Keratinocyte (primary cell): Measurements from ENCODE around the gene ANKRD44. TPM values are rescaled to one million over a fixed set of nuclear protein-coding genes. Genes with fewer than 3 reads are reported as not detected.

Experiments
- DNase-seq: peaks from one replicate; pipeline ENCODE4 v3.0.0-alpha.2; 2011; ENCODE audit warnings: low read depth, missing footprints, low spot score
- FAIRE-seq: peaks from 2 replicates; lab custom pipeline; 2011; peaks lifted over from hg19 to GRCh38; lab: Jason Lieb, UNC
- H2AFZ ChIP-seq: 2 replicates; pipeline ENCODE4 v1.6.0; 2012; ENCODE audit warnings: low read length, control low read depth, inconsistent platforms; ENCODE audit not compliant: control insufficient read depth
- H3K27ac ChIP-seq: 2 replicates; pipeline ENCODE4 v1.5.1; 2011; ENCODE audit warnings: low read length; ENCODE audit not compliant: control insufficient read depth, insufficient read depth
- H3K27me3 ChIP-seq: 3 replicates; pipeline ENCODE4 v1.6.0; 2011; ENCODE audit warnings: low read length; ENCODE audit not compliant: control insufficient read depth, insufficient read depth; ENCODE audit errors: extremely low read depth
- H3K36me3 ChIP-seq, 2 experiments: 2 replicates in 1 of 2; 3 replicates in 1 of 2; pipeline ENCODE4 v1.5.1; 2011; ENCODE audit warnings: low read length in 2 of 2, mild to moderate bottlenecking in 1 of 2; ENCODE audit not compliant: control insufficient read depth in 2 of 2, insufficient read depth in 2 of 2; ENCODE audit errors: extremely low read depth in 1 of 2
- H3K4me1 ChIP-seq: 3 replicates; pipeline ENCODE4 v1.5.1; 2011; ENCODE audit warnings: low read length; ENCODE audit not compliant: control insufficient read depth, insufficient read depth; ENCODE audit errors: extremely low read depth
- H3K4me2 ChIP-seq: 3 replicates; pipeline ENCODE4 v1.6.0; 2011; ENCODE audit warnings: low read depth, low read length; ENCODE audit not compliant: control insufficient read depth, insufficient read depth; ENCODE audit errors: extremely low read depth
- H3K4me3 ChIP-seq, 3 experiments: fragments of 200-600 bp in 1 of 3; sonication (generic) in 1 of 3; 2 replicates in 2 of 3; 3 replicates in 1 of 3; pipeline ENCODE4 v1.5.1; 2011 to 2016; ENCODE audit warnings: low read length in 3 of 3, mild to moderate bottlenecking in 3 of 3, control low read depth in 2 of 3, inconsistent platforms in 1 of 3, low read depth in 1 of 3, mixed read lengths in 1 of 3, mixed run types in 1 of 3, moderate library complexity in 1 of 3; ENCODE audit not compliant: control insufficient read depth in 2 of 3, insufficient read depth in 2 of 3; ENCODE audit errors: extremely low read depth in 1 of 3
- H3K79me2 ChIP-seq: 2 replicates; pipeline ENCODE4 v1.6.0; 2012; ENCODE audit warnings: low read length; ENCODE audit not compliant: control insufficient read depth, insufficient read depth
- H3K9ac ChIP-seq: 3 replicates; pipeline ENCODE4 v1.6.0; 2011; ENCODE audit warnings: low read length; ENCODE audit not compliant: control insufficient read depth, insufficient read depth; ENCODE audit errors: extremely low read depth
- H3K9me1 ChIP-seq: 3 replicates; pipeline ENCODE4 v1.6.0; 2011; ENCODE audit warnings: low read length; ENCODE audit not compliant: control insufficient read depth, insufficient read depth; ENCODE audit errors: extremely low read depth
- H3K9me3 ChIP-seq: 2 replicates; pipeline ENCODE4 v1.5.1; 2012; ENCODE audit warnings: low read depth, low read length; ENCODE audit not compliant: control insufficient read depth
- H4K20me1 ChIP-seq: 3 replicates; pipeline ENCODE4 v1.6.0; 2011; ENCODE audit warnings: low read length; ENCODE audit not compliant: control insufficient read depth, insufficient read depth; ENCODE audit errors: extremely low read depth
- CTCF ChIP-seq, 3 experiments: IDR thresholded peaks in 1 of 3; conservative IDR thresholded peaks in 1 of 3; optimal IDR thresholded peaks in 1 of 3; 2 replicates in 2 of 3; 3 replicates in 1 of 3; pipeline versions ENCODE3 to v1.5.1; 2011; ENCODE audit warnings: low read length in 3 of 3, mild to moderate bottlenecking in 3 of 3, moderate library complexity in 2 of 3, control low read depth in 1 of 3, inconsistent platforms in 1 of 3; ENCODE audit not compliant: insufficient read depth in 2 of 3; ENCODE audit errors: extremely low read depth in 1 of 3
- EZH2 ChIP-seq: IDR thresholded peaks from one replicate; pipeline ENCODE4 v1.6.1; 2012; ENCODE audit warnings: inconsistent platforms, mild to moderate bottlenecking, low read length, moderate library complexity
- dilution Hi-C: fragments of 300-500 bp; cut with MboI; formaldehyde crosslinking; loops from one replicate; pipeline ENCODE4 v1.7.0; 2020; ENCODE audit warnings: low sequenced_read_pairs; ENCODE audit not compliant: extremely low pct_ligation_motif_present
- polyA plus RNA-seq, 5 experiments: library from polyadenylated mRNA; depleted of rRNA in 3 of 5; stranded (reverse) in 3 of 5; stranded (forward) in 1 of 5; unstranded in 1 of 5; fragments of >200 nt; gene quantifications; 1 replicate in 1 of 5; 2 replicates in 3 of 5; 3 replicates in 1 of 5; pipeline versions ENCODE4 v1.2.1 to v1.2.3, GENCODE V29; 2011 to 2012; ENCODE audit warnings: missing spikeins in 2 of 5, low read depth in 1 of 5, low replicate concordance in 1 of 5

Gene ANKRD44
- polyA plus RNA-seq, 1 donor (not counting 4 experiments of a cell fraction or from before 2014, with no cell fraction given): 0.35 TPM

- no peak for DNase-seq
- no peaks in the 10 kb centered on the region for H3K36me3 ChIP-seq
- no peaks in the 10 kb centered on the region for H3K9me1 ChIP-seq
- H3K4me1 ChIP-seq: no peaks in the 10 kb centered on the region
- H3K9me3 ChIP-seq: no peaks in the 10 kb centered on the region
- no peak for TF ChIP-seq EZH2
- no peak for TF ChIP-seq CTCF (optimal IDR thresholded peaks at IDR 0.05 in 1 of 3, IDR thresholded peaks at IDR 0.05 in 1 of 3, conservative IDR thresholded peaks at IDR 0.05 in 1 of 3; ENCODE audit: extremely low read depth in 1 of 3, insufficient read depth in 2 of 3, low read length in 3 of 3)
- H3K4me2 ChIP-seq: no peak overlapping the region
- no peaks in the 10 kb centered on the region for H3K79me2 ChIP-seq
- dilution Hi-C loops: no loop called here
- no peak overlapping the region for H2AFZ ChIP-seq
- no peaks in the 10 kb centered on the region for H4K20me1 ChIP-seq
- H3K9ac ChIP-seq: no peak overlapping the region
- H3K27me3 ChIP-seq: no peaks in the 10 kb centered on the region
- H3K4me3 ChIP-seq: no peak overlapping the region
- no peak overlapping the region for H3K27ac ChIP-seq
- no peak for FAIRE-seq
These were observed 12.7 kb downstream of the ANKRD44 start for GRCh38 chr2:197297772-197298318.

GRCh38 chr2:197297266-197297665 lies 13.3 kb downstream of the ANKRD44 start:
- Histone ChIP-seq H3K9ac (no peak overlapping the region), H4K20me1 (no peaks in the 10 kb centered on the region), H3K27ac (no peak overlapping the region), H3K4me1 (no peaks in the 10 kb centered on the region), H3K27me3 (no peaks in the 10 kb centered on the region), H2AFZ (no peak overlapping the region), H3K79me2 (no peaks in the 10 kb centered on the region), H3K9me1 (no peaks in the 10 kb centered on the region), H3K9me3 (no peaks in the 10 kb centered on the region), H3K4me2 (no peak overlapping the region), H3K4me3 (no peak overlapping the region), H3K36me3 (no peaks in the 10 kb centered on the region)
- no peak for DNase-seq
- dilution Hi-C loops: no loop called here
- FAIRE-seq: no peak
- no peak for TF ChIP-seq CTCF (optimal IDR thresholded peaks at IDR 0.05 in 1 of 3, IDR thresholded peaks at IDR 0.05 in 1 of 3, conservative IDR thresholded peaks at IDR 0.05 in 1 of 3; ENCODE audit: extremely low read depth in 1 of 3, insufficient read depth in 2 of 3, low read length in 3 of 3)
- TF ChIP-seq EZH2: no peak
